Fibroblast of the aortic adventitia (primary cell): Measurements from ENCODE around the gene CRKL. TPM values are rescaled to one million over a fixed set of nuclear protein-coding genes. Genes with fewer than 3 reads are reported as not detected.

Source experiments
- DNase-seq: peaks from one replicate; pipeline ENCODE4 v3.0.0-alpha.2; 2010; ENCODE audit warnings: low read depth
- H3K4me3 ChIP-seq: 2 replicates; pipeline ENCODE4 v1.5.1; 2011; ENCODE audit warnings: low read depth, mild to moderate bottlenecking, control low read depth, low read length, moderate library complexity
- CTCF ChIP-seq: IDR thresholded peaks from 2 replicates; pipeline ENCODE4 v1.5.1; 2011; ENCODE audit warnings: mild to moderate bottlenecking, low read length, control low read depth, inconsistent platforms; ENCODE audit not compliant: insufficient read depth
- total RNA-seq: library from RNA; depleted of rRNA; stranded (reverse); fragments of >200 nt; gene quantifications from 2 replicates; pipeline ENCODE4 v1.2.3, GENCODE V29; 2012; ENCODE audit warnings: low replicate concordance

Gene CRKL
- total RNA-seq, 1 donor = 44.7 TPM

GRCh38 chr22:20977516-20978170, 60.4 kb downstream of the CRKL start:
- no peak for DNase-seq
- H3K4me3 ChIP-seq = no peak overlapping the region
- TF ChIP-seq CTCF = no peak

GRCh38 chr22:20978419-20978818, 61.2 kb downstream of the CRKL start:
- TF ChIP-seq CTCF = no peak
- DNase-seq = no peak

GRCh38 chr22:20979243-20979809, 62.1 kb downstream of the CRKL start:
- TF ChIP-seq CTCF = no peak
- DNase-seq = peak; percentile 49
- no peak overlapping the region for H3K4me3 ChIP-seq

More at GRCh38 chr22:20978419-20978818, 61.2 kb downstream of the CRKL start:
- H3K4me3 ChIP-seq = no peak overlapping the region

- H3K4me3 ChIP-seq = no peak overlapping the region
- no peak for DNase-seq
- no peak for TF ChIP-seq CTCF
Measured at GRCh38 chr22:20979940-20980453, 62.8 kb downstream of the CRKL start.

- no peak for TF ChIP-seq CTCF
- no peak overlapping the region for H3K4me3 ChIP-seq
- DNase-seq = no peak
Measured at GRCh38 chr22:20980523-20980922, 63.3 kb downstream of the CRKL start.

- DNase-seq = no peak
- H3K4me3 ChIP-seq = peak overlapping the region; percentile 92
- TF ChIP-seq CTCF = no peak
Measured at GRCh38 chr22:20980938-20981722, 63.9 kb downstream of the CRKL start.
